Loucy (cell line): ENCODE measurements around the gene NNAT.

Experiments used
- CTCF ChIP-seq: fragments of 200-600 bp; sonication (generic); conservative IDR thresholded peaks from 2 replicates; pipeline ENCODE4 v1.5.1; 2014; ENCODE audit warnings: mild to moderate bottlenecking, antibody characterized with exemption, low read length
- EZH2phosphoT487 ChIP-seq: fragments of 200-600 bp; IDR thresholded peaks from 2 replicates; pipeline ENCODE4 v1.6.1; 2018; ENCODE audit warnings: antibody characterized with exemption, mild to moderate bottlenecking, moderate library complexity, borderline replicate concordance

- no peak for TF ChIP-seq CTCF
- no peak for TF ChIP-seq EZH2phosphoT487
Measured at GRCh38 chr20:37560629-37561028, 39.6 kb downstream of the NNAT start.
